NCI-H345 (cell line): ENCODE measurements around the gene DMRTB1.

Source experiments
- DNase-seq: peaks from one replicate; lab custom pipeline; 2025; lab: John Stamatoyannopoulos, UW

DMRTB1 gene

DNA sequence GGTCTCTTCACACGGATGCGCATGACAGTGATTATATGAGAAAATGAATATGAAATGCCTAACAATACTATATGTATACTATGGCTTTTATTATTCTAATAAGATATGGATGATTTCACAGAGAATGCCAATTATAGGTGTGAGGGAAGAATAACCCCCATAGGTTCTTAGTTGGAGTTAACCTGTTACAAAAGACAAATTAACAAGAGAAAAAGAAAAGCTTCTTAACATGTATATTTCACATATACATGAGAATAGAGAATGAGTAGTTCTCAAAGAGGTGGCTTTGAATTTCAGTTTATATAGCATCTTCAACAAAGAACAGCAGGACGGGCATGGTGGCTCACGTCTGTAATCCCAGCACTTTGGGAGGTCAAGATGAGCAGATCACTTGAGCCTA is 24.0 kb upstream of the DMRTB1 start:
- DNase-seq = no peak

GRCh38 chr1:53438427-53439336 is 20.5 kb upstream of the DMRTB1 start:
- DNase-seq = no peak

DNA sequence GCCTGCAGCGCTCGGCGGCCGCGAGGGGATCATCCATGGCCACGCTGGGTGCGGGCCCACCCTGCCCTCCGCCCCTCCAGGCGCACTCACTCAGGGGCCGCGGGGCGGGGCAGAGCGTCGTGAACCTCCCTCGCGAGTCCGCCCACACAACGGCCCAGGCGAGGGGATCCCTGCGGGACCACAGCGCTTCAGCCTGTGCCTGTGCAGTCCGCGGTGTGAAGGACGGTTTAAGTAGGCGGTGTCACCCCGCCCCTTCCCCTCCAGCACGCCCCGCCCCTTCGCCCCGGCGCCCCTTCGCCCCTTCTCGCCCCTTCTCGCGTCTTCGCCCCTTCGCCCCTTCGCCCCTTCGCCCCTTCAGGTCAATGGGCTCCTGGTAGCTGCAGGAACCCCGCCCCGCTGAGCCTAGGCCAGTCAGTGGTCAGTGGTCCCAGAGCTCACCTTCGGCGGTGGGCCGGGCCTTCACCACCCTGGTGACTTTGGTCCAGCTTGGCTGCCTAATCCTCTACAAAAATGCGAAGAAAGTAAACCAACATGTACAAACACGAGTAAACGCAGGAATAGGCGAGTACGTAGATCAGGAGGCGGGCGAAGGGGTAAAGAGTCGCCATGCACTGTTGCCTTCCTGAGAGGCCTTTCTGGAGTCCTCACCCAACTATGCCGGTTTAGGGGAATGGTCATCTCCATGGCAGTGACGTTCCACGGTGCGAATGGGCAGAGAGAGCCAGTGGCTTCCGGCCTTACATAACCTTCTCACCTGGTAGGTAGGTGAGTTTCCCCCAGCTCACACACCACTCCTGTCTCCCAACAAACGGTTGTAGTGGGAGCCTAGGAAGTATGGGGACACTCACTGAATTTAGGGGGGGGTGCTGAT is 19.6 kb upstream of the DMRTB1 start:
- no peak for DNase-seq

GRCh38 chr1:53440633-53441032 is 18.6 kb upstream of the DMRTB1 start:
- DNase-seq = no peak

DNA sequence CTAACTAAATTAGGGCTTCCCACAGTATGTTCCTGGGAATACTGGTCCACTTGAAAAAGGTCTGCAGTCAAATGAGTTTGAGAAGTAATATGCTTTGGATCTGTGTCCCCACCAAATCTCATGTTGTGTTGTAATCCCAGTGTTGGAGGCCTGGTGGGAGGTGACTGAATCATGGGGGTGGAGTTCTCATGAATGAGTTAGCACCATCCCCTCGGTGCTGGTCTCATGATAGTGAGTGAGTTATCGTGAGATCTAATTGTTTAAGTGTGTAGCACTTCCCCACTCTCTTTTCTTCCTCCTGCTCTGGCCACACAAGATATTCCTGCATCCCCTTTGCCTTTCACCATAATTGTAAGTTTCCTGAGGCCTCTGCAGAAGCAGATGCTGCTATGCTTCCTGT is 16.9 kb upstream of the DMRTB1 start:
- no peak for DNase-seq

- no peak for DNase-seq
These were observed 13.1 kb upstream of the DMRTB1 start for GRCh38 chr1:53446051-53446450.

DNA sequence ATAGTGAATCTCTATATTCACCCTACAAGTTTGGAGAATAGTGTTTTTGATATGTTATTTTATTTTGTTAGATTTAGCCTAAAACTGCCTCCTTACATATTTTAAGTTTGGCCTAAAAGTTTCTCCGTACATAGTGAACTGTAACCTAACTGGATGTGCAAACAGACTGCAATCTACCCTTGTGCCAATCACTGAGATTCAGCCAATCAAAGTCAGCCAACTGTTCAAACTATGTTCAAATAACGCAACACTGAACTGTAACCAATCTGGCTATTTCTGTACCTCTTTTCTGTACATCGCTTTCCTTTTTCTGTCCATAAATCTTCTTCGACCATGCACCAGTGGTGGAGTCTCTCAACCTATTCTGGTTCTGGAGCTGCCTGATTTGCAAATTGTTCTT is 11.8 kb upstream of the DMRTB1 start:
- no peak for DNase-seq

DNA sequence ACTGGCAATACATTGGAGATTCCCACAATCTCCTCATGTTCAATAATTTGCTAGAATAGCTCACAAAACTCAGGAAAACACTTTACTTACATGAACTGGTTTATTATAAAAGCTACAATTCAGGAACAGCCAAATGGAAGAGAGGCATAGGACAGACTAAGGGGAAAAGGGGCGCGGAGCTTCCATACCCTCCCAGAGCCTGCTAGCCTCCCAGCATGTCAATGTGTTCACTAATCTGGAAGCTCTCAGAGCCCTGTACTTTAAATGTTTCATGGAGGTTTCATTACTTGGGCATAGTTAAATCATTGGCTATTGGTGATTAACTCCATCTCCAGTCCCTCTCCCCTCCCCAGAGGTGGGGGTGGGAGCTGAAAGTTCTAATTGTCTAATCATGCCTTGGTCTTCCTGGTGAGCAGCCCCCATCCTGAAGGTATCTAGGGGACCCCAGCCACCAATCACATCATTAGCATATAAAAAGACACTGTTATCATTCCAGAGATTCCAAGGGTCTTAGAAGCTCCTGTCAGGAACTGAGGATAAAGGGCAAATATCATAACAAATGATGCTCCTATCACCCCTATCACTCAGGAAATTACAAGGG is 10.9 kb upstream of the DMRTB1 start:
- DNase-seq = no peak

DNA sequence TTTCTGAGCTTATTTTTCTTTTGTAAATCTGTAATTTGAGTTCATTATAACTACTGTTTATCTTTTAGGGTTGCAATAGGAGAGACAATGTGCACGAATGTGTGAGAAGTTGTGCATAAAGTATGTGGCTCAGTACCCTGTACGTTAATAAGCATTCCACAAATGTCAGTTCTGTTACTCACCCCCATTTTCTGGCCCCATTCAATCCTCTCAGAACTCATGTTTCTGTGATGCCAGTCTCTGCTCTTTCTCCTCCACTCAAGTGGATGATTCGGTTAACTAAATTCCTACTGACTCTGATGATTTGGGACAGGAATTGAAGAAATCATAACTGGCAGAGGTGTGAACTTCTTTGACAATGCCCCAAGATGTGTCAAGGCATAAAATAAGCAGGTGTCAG is 10.2 kb upstream of the DMRTB1 start:
- no peak for DNase-seq

DNA sequence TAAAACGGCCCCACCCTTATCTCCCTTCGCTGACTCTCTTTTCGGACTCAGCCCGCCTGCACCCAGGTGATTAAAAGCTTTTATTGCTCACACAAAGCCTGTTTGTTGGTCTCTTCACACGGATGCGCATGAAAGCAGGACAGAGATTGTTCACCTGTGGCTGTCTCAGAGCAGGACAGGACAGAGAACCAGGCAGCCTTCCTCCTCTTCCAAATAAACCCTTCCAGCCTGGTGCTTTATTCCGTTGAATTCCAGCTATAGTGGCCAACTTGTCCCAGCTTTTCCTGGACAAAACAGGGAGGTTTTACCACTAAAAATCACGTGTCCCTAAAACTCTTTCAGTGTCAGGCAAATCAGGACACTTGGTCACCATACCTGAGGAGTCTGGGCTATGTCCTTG is 9.5 kb upstream of the DMRTB1 start:
- DNase-seq = no peak

GRCh38 chr1:53450225-53450624 is 9.0 kb upstream of the DMRTB1 start:
- no peak for DNase-seq

GRCh38 chr1:53454019-53454418 is 5.2 kb upstream of the DMRTB1 start:
- DNase-seq = no peak

- DNase-seq = no peak
These were observed 3.7 kb upstream of the DMRTB1 start for GRCh38 chr1:53455364-53455991.

- no peak for DNase-seq
These were observed 565 bp upstream of the DMRTB1 start for GRCh38 chr1:53458634-53459033.

DNA sequence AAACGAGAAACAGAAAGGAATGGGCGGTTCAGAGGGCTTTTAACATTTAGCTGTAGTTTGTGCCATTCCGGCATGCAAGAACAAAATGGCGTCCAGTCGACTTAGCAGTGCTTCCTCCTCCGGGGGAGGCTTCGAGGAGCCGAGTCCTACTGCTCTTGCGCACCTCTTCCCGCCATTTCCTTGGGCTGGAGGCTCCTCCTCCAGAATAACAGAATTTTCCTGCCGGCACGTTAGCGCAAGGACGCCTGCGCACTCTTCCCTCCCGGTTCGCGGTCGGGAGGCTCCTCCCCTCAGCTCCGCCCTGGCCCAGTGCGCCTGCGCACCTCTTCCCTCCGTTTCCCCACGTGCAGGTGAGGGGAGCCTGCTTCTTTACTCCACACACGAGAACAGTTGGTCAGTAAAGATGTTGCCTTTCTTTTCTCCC is 1.0 kb downstream of the DMRTB1 start:
- DNase-seq = no peak

DNA sequence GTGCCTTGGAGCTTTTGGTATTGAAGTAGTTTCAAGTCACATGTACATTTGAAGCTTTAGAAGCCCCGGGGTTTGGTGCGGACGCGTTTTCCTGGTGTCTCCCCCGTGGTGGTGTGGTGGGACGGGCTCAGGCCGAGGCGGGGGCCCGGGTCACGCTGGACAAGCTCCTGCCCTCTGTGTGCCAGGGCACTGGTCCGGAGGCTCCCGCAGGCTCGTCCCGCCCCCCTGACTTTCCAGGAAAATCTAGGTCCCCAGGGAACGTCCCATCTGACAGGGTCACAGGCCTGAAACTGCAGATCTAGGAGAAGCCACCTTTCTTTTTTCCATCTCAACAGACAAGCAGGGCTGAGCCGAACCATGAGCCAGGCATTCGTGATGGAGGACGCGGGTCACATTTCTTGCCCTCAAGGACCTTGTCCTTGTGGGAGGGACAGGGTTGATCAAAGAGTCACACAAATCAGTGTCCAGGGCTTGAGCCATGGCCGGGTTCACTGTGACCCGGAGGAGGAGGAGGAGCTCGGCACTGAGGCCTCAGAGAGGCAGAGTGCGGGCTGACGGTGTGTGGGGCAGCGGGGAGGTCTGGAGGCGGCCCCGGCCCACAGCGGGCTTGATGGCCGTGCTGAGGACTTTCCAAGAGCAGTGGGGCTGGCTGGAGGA is 1.6 kb downstream of the DMRTB1 start:
- DNase-seq = no peak

- DNase-seq = no peak
These were observed 2.3 kb downstream of the DMRTB1 start for GRCh38 chr1:53461323-53462044.

DNA sequence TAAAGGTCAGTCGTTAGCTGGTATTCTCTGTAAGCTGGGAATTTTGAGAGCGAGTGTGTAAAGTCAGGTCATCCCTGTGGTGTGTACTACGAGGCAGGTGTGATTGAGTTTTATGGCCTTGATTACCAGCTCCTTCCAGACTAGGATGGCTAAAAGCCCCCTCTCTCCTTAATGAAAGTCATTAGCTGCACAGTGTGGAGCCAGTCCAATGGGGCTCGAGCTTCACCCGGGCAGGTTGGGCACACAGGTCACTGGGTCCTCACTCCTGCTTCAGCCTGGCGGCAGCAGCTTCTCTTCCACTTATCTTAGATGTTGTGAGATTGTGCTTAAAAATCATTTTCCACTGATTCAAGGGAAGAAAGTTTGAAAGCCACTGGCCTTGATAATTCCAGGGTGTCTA is 3.0 kb downstream of the DMRTB1 start:
- DNase-seq = no peak

DNA sequence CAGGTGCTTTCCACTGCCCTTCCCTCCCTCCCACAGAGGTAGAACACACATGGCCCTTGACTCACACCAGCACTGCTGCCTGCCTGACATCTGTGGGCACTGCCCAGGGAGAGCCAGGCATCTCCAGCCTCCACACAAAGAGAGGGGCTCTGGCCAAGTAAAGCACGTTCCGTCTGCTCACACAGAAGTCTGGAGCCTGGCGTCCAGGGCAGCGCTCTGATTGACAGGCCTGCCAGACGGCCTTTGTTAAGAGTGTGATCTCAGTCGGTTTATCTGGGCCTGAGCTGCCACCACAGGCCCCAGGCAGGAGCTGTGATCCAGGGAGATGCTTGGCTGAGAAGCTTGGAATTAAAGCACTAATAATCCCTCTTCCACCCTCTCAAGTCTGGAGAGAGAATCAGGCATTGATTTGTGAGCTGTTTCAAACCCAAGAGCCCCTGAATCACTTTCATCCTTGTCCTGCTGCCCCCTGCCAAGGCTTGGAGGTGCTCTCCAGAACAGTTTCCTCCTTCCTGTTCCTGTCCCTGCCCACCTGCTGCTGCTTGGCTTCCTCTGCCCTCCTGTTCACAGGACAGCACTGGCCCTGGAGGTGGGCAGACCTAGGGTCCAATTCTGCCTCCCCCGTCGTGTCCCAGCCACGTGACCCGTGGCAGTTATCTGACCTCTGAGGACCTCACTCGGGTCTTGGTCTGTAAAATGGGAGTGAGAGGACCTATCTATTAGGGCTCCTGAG is 3.7 kb downstream of the DMRTB1 start:
- DNase-seq = no peak
